WTC11 (cell line): Measurements from ENCODE around the gene LHX4. TPM values are rescaled to one million over a fixed set of nuclear protein-coding genes. Genes with fewer than 3 reads are reported as not detected.

Experiments
- ATAC-seq: fragments of 200-7000 bp; cut with Tn5 transposase; 2 replicates; pipeline ENCODE4 v1.10.0; 2021; ENCODE audit warnings: mild to moderate bottlenecking, moderate library complexity
- CTCF ChIA-PET: fragments of 300-600 bp; sonication (Branson Sonifier 250); formaldehyde crosslinking; loops from one replicate; lab custom pipeline; 2021; ENCODE audit warnings: antibody characterized with exemption; lab: Charles Lee
- POLR2A ChIA-PET: fragments of 350-600 bp; sonication (Branson Sonifier 250); formaldehyde crosslinking; loops from one replicate; lab custom pipeline; 2021; ENCODE audit warnings: antibody characterized with exemption; lab: Charles Lee
- DNase-seq: peaks from one replicate; pipeline ENCODE4 v3.0.0; 2021; ENCODE audit warnings: low spot score
- H3K27ac Mint-ChIP-seq: 2 replicates; pipeline ENCODE4 v1.8.0; 2021; ENCODE audit warnings: mixed read lengths
- H3K27me3 Mint-ChIP-seq: 2 replicates; pipeline ENCODE4 v1.8.0; 2021; ENCODE audit warnings: low read depth, mild to moderate bottlenecking, moderate library complexity, mixed read lengths
- H3K36me3 Mint-ChIP-seq: 2 replicates; pipeline ENCODE4 v1.8.0; 2021; ENCODE audit warnings: mixed read lengths
- H3K4me1 Mint-ChIP-seq: 2 replicates; pipeline ENCODE4 v1.8.0; 2022; ENCODE audit warnings: mixed read lengths
- H3K4me3 Mint-ChIP-seq: 2 replicates; pipeline ENCODE4 v1.8.0; 2021; ENCODE audit warnings: mild to moderate bottlenecking, moderate library complexity, mixed read lengths
- H3K9me3 Mint-ChIP-seq: 2 replicates; pipeline ENCODE4 v1.8.0; 2021; ENCODE audit warnings: mixed read lengths
- ARID4B ChIP-seq: sonication (generic); formaldehyde crosslinking; IDR thresholded peaks from 2 replicates; pipeline ENCODE4 v1.8.0; 2023; ENCODE audit warnings: missing genetic modification reagents, mild to moderate bottlenecking, borderline replicate concordance
- ATF1 ChIP-seq: sonication (generic); formaldehyde crosslinking; IDR thresholded peaks from 2 replicates; pipeline ENCODE4 v1.8.1; 2023; ENCODE audit warnings: mild to moderate bottlenecking, moderate library complexity, missing genetic modification reagents
- ATF6 ChIP-seq: sonication (generic); formaldehyde crosslinking; IDR thresholded peaks from 2 replicates; pipeline ENCODE4 v1.8.1; 2023; ENCODE audit warnings: mild to moderate bottlenecking, missing genetic modification reagents
- CTCF ChIP-seq: fragments of 200-600 bp; IDR thresholded peaks from 2 replicates; pipeline ENCODE4 v1.8.0; 2022; ENCODE audit warnings: antibody characterized with exemption
- ESRRA ChIP-seq: sonication (generic); formaldehyde crosslinking; IDR thresholded peaks from 2 replicates; pipeline ENCODE4 v1.8.1; 2022; ENCODE audit warnings: mild to moderate bottlenecking, missing genetic modification reagents, borderline replicate concordance
- NFE2L1 ChIP-seq: sonication (generic); formaldehyde crosslinking; IDR thresholded peaks from 2 replicates; pipeline ENCODE4 v1.8.1; 2023; ENCODE audit warnings: missing genetic modification reagents
- NFYB ChIP-seq: sonication (generic); formaldehyde crosslinking; conservative IDR thresholded peaks from 2 replicates; pipeline ENCODE4 v1.8.0; 2022; ENCODE audit warnings: low read depth, missing genetic modification reagents
- TEAD1 ChIP-seq: sonication (generic); formaldehyde crosslinking; IDR thresholded peaks from 2 replicates; pipeline ENCODE4 v1.8.0; 2022; ENCODE audit warnings: mild to moderate bottlenecking, missing genetic modification reagents
- TEAD4 ChIP-seq: sonication (generic); formaldehyde crosslinking; IDR thresholded peaks from 2 replicates; pipeline ENCODE4 v1.8.0; 2022; ENCODE audit warnings: mild to moderate bottlenecking, missing genetic modification reagents
- USF1 ChIP-seq: sonication (generic); formaldehyde crosslinking; IDR thresholded peaks from 2 replicates; pipeline ENCODE4 v1.8.0; 2022; ENCODE audit warnings: mild to moderate bottlenecking, missing genetic modification reagents
- ZBTB21 ChIP-seq: sonication (generic); formaldehyde crosslinking; IDR thresholded peaks from 2 replicates; pipeline ENCODE4 v1.8.1; 2023; ENCODE audit warnings: mild to moderate bottlenecking, missing genetic modification reagents, borderline replicate concordance
- ZNF512 ChIP-seq: sonication (generic); formaldehyde crosslinking; IDR thresholded peaks from 2 replicates; pipeline ENCODE4 v1.8.1; 2022; ENCODE audit warnings: missing genetic modification reagents, borderline replicate concordance
- total RNA-seq: library from RNA; stranded (reverse); gene quantifications from 3 replicates; pipeline ENCODE4 v1.2.3, GENCODE V29; 2021
- TF ChIP-seq, protein P1 (sequence below): sonication (generic); formaldehyde crosslinking; IDR thresholded peaks from 2 replicates; pipeline ENCODE4 v1.8.1; 2023; ENCODE audit warnings: mild to moderate bottlenecking, missing genetic modification reagents, moderate library complexity
- TF ChIP-seq, protein P2 (sequence below): sonication (generic); formaldehyde crosslinking; IDR thresholded peaks from 2 replicates; pipeline ENCODE4 v1.8.0; 2022; ENCODE audit warnings: mild to moderate bottlenecking, missing genetic modification reagents

LHX4 gene
- total RNA-seq, 1 experiment from 2014 or later: 19.2 TPM

DNA sequence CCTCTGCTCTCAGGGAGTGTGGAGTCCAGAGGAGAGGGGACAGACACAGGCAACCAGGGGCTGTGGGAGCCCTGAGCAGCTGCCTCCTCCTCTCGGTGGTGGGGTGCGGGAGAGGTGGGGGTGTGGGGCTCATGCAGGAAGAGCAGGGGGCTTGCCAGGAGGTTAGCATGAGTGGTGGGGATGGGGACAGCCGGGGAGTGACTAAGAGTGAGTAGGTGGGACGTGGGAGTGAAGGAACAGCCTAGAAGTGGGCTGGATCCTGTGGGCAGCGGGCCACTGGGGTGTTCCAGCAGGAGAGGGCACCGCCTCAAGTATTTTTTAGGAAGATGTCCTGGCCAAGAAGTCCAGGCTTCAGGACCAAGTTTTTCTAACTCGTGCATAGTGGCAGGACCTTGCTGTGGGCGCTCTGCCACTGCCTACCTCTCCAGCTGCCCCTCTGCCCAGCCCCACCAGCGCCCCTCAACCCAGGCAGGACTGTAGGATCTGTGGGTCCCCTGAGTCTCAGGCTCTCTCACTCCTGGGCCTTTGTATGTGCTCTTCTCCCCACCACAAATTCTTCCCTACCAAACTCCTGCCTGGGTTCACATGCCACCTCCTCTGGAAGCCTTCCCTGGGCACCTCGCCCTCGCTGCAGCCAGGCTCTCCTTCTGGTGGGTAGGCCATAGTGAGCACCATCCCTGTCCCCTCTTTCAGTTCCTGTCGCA is 18.8 kb upstream of the LHX4 start (continued):
- no peak for TF ChIP-seq ATF1 (CRISPR knock-in tag)

DNA sequence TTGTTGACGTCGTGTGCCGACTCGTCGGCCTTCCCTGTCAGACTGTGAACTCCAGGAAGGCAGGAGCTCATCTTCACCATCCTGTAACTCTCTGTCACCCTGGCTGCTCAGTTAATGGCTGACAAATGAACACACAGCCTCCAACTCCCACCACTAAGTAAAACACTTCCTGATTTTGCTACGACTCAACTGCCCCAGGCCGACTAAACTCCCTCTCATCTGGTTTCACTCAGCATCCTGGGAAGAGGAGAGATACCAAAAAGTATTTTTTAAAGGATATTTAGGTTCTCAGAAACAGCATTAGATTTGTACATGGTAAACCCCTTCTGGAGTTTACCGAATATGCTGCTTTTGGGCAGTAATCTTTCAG is 18.2 kb upstream of the LHX4 start:
- ATAC-seq (no peak), DNase-seq (no peak)
- peaks cover 3% of the 10 kb centered on the region; the same call in 1 of the 2 replicates for H3K27me3 Mint-ChIP-seq
- CTCF ChIA-PET: no interaction called here
- no peak overlapping the region for H3K4me3 Mint-ChIP-seq
- peaks cover 8% of the 10 kb centered on the region for H3K4me1 Mint-ChIP-seq
- POLR2A ChIA-PET: interaction anchor here (0.6 kb wide), 1 partner anchor 33 kb away, joined by 3 read pairs; no protein-coding TSS in a partner anchor
- H3K27ac Mint-ChIP-seq: no peak overlapping the region
- TF ChIP-seq ZBTB21 (CRISPR knock-in tag) (no peak), ARID4B (CRISPR knock-in tag) (no peak)
- no peaks in the 10 kb centered on the region for H3K36me3 Mint-ChIP-seq
- H3K9me3 Mint-ChIP-seq: no peaks in the 10 kb centered on the region

GRCh38 chr1:180213401-180214170 is 16.5 kb upstream of the LHX4 start:
- H3K4me3 Mint-ChIP-seq: no peak overlapping the region
- CTCF ChIA-PET: interaction anchor here (0.7 to 1.4 kb wide), 8 partner anchors 10 to 45 kb away, joined by 3 to 9 read pairs (median 4); no protein-coding TSS in a partner anchor
- DNase-seq (peak; percentile 65), ATAC-seq (peak; percentile 65)
- no peaks in the 10 kb centered on the region for H3K36me3 Mint-ChIP-seq
- peaks cover 8% of the 10 kb centered on the region for H3K4me1 Mint-ChIP-seq
- no peak overlapping the region for H3K27ac Mint-ChIP-seq
- peaks cover 3% of the 10 kb centered on the region; the same call in 1 of the 2 replicates for H3K27me3 Mint-ChIP-seq
- POLR2A ChIA-PET: no interaction called here
- no peaks in the 10 kb centered on the region for H3K9me3 Mint-ChIP-seq
- TF ChIP-seq NFYB (CRISPR knock-in tag): peak; percentile 76
- TF ChIP-seq USF1 (CRISPR knock-in tag): peak; percentile 91
- no peak for TF ChIP-seq ZNF512 (CRISPR knock-in tag)
- TF ChIP-seq ESRRA (CRISPR knock-in tag): no peak
- TF ChIP-seq, protein P1, sequence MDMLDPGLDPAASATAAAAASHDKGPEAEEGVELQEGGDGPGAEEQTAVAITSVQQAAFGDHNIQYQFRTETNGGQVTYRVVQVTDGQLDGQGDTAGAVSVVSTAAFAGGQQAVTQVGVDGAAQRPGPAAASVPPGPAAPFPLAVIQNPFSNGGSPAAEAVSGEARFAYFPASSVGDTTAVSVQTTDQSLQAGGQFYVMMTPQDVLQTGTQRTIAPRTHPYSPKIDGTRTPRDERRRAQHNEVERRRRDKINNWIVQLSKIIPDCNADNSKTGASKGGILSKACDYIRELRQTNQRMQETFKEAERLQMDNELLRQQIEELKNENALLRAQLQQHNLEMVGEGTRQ (CRISPR knock-in tag): peak; percentile 92
- no peak for TF ChIP-seq TEAD1
- TF ChIP-seq NFE2L1 (CRISPR knock-in tag): no peak
- no peak for TF ChIP-seq CTCF
- TF ChIP-seq, protein P2, sequence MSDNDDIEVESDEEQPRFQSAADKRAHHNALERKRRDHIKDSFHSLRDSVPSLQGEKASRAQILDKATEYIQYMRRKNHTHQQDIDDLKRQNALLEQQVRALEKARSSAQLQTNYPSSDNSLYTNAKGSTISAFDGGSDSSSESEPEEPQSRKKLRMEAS: 0 out of 2 replicates have a peak, but pooled peaks have one; percentile 32
- TF ChIP-seq ATF6 (CRISPR knock-in tag): no peak
- no peak for TF ChIP-seq TEAD4
